WTC11 (cell line): ENCODE results near the gene RIPK1.

ENCODE experiments used
- CTCF ChIP-seq: fragments of 200-600 bp; IDR thresholded peaks from 2 replicates; pipeline ENCODE4 v1.8.0; 2022; ENCODE audit warnings: antibody characterized with exemption
- E2F1 ChIP-seq: sonication (generic); formaldehyde crosslinking; IDR thresholded peaks from 2 replicates; pipeline ENCODE4 v1.8.0; 2022; ENCODE audit warnings: mild to moderate bottlenecking, missing genetic modification reagents
- ESRRA ChIP-seq: sonication (generic); formaldehyde crosslinking; IDR thresholded peaks from 2 replicates; pipeline ENCODE4 v1.8.1; 2022; ENCODE audit warnings: mild to moderate bottlenecking, missing genetic modification reagents, borderline replicate concordance
- NFYB ChIP-seq: sonication (generic); formaldehyde crosslinking; conservative IDR thresholded peaks from 2 replicates; pipeline ENCODE4 v1.8.0; 2022; ENCODE audit warnings: low read depth, missing genetic modification reagents
- SMAD3 ChIP-seq: sonication (generic); formaldehyde crosslinking; IDR thresholded peaks from 2 replicates; pipeline ENCODE4 v1.8.0; 2022; ENCODE audit warnings: missing genetic modification reagents, mild to moderate bottlenecking, borderline replicate concordance
- SOX15 ChIP-seq: fragments of 250-450 bp; sonication (Bioruptor Pico); IDR thresholded peaks from 2 replicates; pipeline ENCODE4 v1.9.0; 2021; ENCODE audit warnings: mild to moderate bottlenecking
- SP1 ChIP-seq: sonication (generic); formaldehyde crosslinking; conservative IDR thresholded peaks from 2 replicates; pipeline ENCODE4 v1.8.1; 2022; ENCODE audit warnings: missing genetic modification reagents
- TCF7 ChIP-seq: sonication (generic); formaldehyde crosslinking; IDR thresholded peaks from 2 replicates; pipeline ENCODE4 v1.8.0; 2022; ENCODE audit warnings: mild to moderate bottlenecking, low read depth, missing genetic modification reagents, moderate library complexity
- ZNF138 ChIP-seq: sonication (generic); formaldehyde crosslinking; conservative IDR thresholded peaks from 2 replicates; pipeline ENCODE4 v1.8.1; 2022; ENCODE audit warnings: mild to moderate bottlenecking, moderate library complexity, missing genetic modification reagents
- ZNF416 ChIP-seq: fragments of 250-450 bp; sonication (Bioruptor Pico); IDR thresholded peaks from 2 replicates; pipeline ENCODE4 v1.9.0; 2021; ENCODE audit warnings: mild to moderate bottlenecking, inconsistent platforms
- ZNF512 ChIP-seq: sonication (generic); formaldehyde crosslinking; IDR thresholded peaks from 2 replicates; pipeline ENCODE4 v1.8.1; 2022; ENCODE audit warnings: missing genetic modification reagents, borderline replicate concordance
- TF ChIP-seq, protein P1 (sequence below): fragments of 250-450 bp; sonication (Bioruptor Pico); IDR thresholded peaks from 2 replicates; pipeline ENCODE4 v1.9.0; 2021; ENCODE audit warnings: mild to moderate bottlenecking
- TF ChIP-seq, protein P2 (sequence below): sonication (generic); formaldehyde crosslinking; conservative IDR thresholded peaks from 2 replicates; pipeline ENCODE4 v1.8.1; 2022; ENCODE audit warnings: mild to moderate bottlenecking, missing genetic modification reagents

- TF ChIP-seq ZNF416 (CRISPR knock-in tag) (no peak), CTCF (no peak), SMAD3 (CRISPR knock-in tag) (no peak), ZNF512 (no peak), ESRRA (no peak), SOX15 (no peak), E2F1 (CRISPR knock-in tag) (no peak), ZNF138 (CRISPR knock-in tag) (no peak), NFYB (CRISPR knock-in tag) (no peak), SP1 (CRISPR knock-in tag) (no peak), TCF7 (CRISPR knock-in tag) (no peak)
- TF ChIP-seq, protein P1, sequence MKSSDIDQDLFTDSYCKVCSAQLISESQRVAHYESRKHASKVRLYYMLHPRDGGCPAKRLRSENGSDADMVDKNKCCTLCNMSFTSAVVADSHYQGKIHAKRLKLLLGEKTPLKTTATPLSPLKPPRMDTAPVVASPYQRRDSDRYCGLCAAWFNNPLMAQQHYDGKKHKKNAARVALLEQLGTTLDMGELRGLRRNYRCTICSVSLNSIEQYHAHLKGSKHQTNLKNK, result no peak
- TF ChIP-seq, protein P2, sequence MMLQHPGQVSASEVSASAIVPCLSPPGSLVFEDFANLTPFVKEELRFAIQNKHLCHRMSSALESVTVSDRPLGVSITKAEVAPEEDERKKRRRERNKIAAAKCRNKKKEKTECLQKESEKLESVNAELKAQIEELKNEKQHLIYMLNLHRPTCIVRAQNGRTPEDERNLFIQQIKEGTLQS (CRISPR knock-in tag), result no peak
Measured at GRCh38 chr6:3152689-3153088, 84.4 kb downstream of the RIPK1 start.
